ENCODE measurements around the gene TCP11.

TCP11 gene

GRCh38 chr6:35073766-35074471 lies 67.2 kb downstream of the TCP11 start:
- Histone ChIP-seq H3K9me2 (replicated peaks; ENCODE audit: control insufficient read depth, low read length) (no peaks in the 10 kb centered on the region), H3K4me3 (ENCODE audit: low read length) (no peak overlapping the region), H3K36me3 (ENCODE audit: control insufficient read depth, low read length) (no peaks in the 10 kb centered on the region), H3K4me1 (ENCODE audit: control insufficient read depth, low read length) (no peaks in the 10 kb centered on the region), H3K4me2 (ENCODE audit: low read length) (no peak overlapping the region), H3K27ac (ENCODE audit: low read depth, low read length) (no peak overlapping the region), H3K79me2 (ENCODE audit: control insufficient read depth, low read length) (no peaks in the 10 kb centered on the region), H3K27me3 (ENCODE audit: control insufficient read depth, low read length) (no peaks in the 10 kb centered on the region), H4K20me1 (ENCODE audit: control insufficient read depth, insufficient read depth, low read depth, low read length) (no peaks in the 10 kb centered on the region), H3K9me3 (ENCODE audit: control insufficient read depth, insufficient read depth, low read length) (no peaks in the 10 kb centered on the region), H3F3A (ENCODE audit: control insufficient read depth, insufficient read depth) (no peaks in the 10 kb centered on the region)
- TF ChIP-seq EZH2phosphoT487 (IDR thresholded peaks at IDR 0.05; ENCODE audit: borderline replicate concordance, low read length) (no peak), CTCF (IDR thresholded peaks at IDR 0.05; ENCODE audit: low read depth, low read length, poor library complexity, severe bottlenecking) (no peak)

GRCh38 chr6:35073211-35073610 lies 67.9 kb downstream of the TCP11 start:
- no peaks in the 10 kb centered on the region for H3K79me2 ChIP-seq (ENCODE audit: control insufficient read depth, low read length)
- no peaks in the 10 kb centered on the region for H3K9me3 ChIP-seq (ENCODE audit: control insufficient read depth, insufficient read depth, low read length)
- no peak overlapping the region for H3K4me3 ChIP-seq (ENCODE audit: low read length)
- H3K4me1 ChIP-seq (ENCODE audit: control insufficient read depth, low read length): no peaks in the 10 kb centered on the region
- no peaks in the 10 kb centered on the region for H4K20me1 ChIP-seq (ENCODE audit: control insufficient read depth, insufficient read depth, low read depth, low read length)
- H3K9me2 ChIP-seq (replicated peaks; ENCODE audit: control insufficient read depth, low read length): no peaks in the 10 kb centered on the region
- H3K27me3 ChIP-seq (ENCODE audit: control insufficient read depth, low read length): no peaks in the 10 kb centered on the region
- TF ChIP-seq EZH2phosphoT487 (IDR thresholded peaks at IDR 0.05; ENCODE audit: borderline replicate concordance, low read length): no peak
- no peak for TF ChIP-seq CTCF (IDR thresholded peaks at IDR 0.05; ENCODE audit: low read depth, low read length, poor library complexity, severe bottlenecking)
- no peaks in the 10 kb centered on the region for H3K36me3 ChIP-seq (ENCODE audit: control insufficient read depth, low read length)
- no peaks in the 10 kb centered on the region for H3F3A ChIP-seq (ENCODE audit: control insufficient read depth, insufficient read depth)
- H3K27ac ChIP-seq (ENCODE audit: low read depth, low read length): no peak overlapping the region
- no peak overlapping the region for H3K4me2 ChIP-seq (ENCODE audit: low read length)

GRCh38 chr6:35072698-35073055 lies 68.5 kb downstream of the TCP11 start:
- Histone ChIP-seq H3K79me2 (ENCODE audit: control insufficient read depth, low read length) (no peaks in the 10 kb centered on the region), H3K36me3 (ENCODE audit: control insufficient read depth, low read length) (no peaks in the 10 kb centered on the region), H3K4me1 (ENCODE audit: control insufficient read depth, low read length) (no peaks in the 10 kb centered on the region), H3K4me2 (ENCODE audit: low read length) (no peak overlapping the region), H3K9me3 (ENCODE audit: control insufficient read depth, insufficient read depth, low read length) (no peaks in the 10 kb centered on the region), H4K20me1 (ENCODE audit: control insufficient read depth, insufficient read depth, low read depth, low read length) (no peaks in the 10 kb centered on the region), H3K4me3 (ENCODE audit: low read length) (no peak overlapping the region), H3F3A (ENCODE audit: control insufficient read depth, insufficient read depth) (no peaks in the 10 kb centered on the region), H3K27me3 (ENCODE audit: control insufficient read depth, low read length) (no peaks in the 10 kb centered on the region), H3K27ac (ENCODE audit: low read depth, low read length) (no peak overlapping the region), H3K9me2 (replicated peaks; ENCODE audit: control insufficient read depth, low read length) (no peaks in the 10 kb centered on the region)
- TF ChIP-seq EZH2phosphoT487 (IDR thresholded peaks at IDR 0.05; ENCODE audit: borderline replicate concordance, low read length) (no peak), CTCF (IDR thresholded peaks at IDR 0.05; ENCODE audit: low read depth, low read length, poor library complexity, severe bottlenecking) (no peak)

Measured in DOHH2 (cell line).